Neural progenitor cell (in vitro differentiated cells): Measurements from ENCODE around the gene SH3TC1. TPM values are rescaled to one million over a fixed set of nuclear protein-coding genes. Genes with fewer than 3 reads are reported as not detected.

Source experiments
- DNase-seq: peaks from one replicate; pipeline ENCODE4 v3.0.0-alpha.2; 2016; ENCODE audit warnings: low spot score
- H2AFZ ChIP-seq: fragments of 200-600 bp; sonication (generic); replicated peaks from 2 replicates; pipeline ENCODE4 v1.6.1; 2016; ENCODE audit warnings: antibody characterized with exemption
- H3F3A ChIP-seq: fragments of 200-600 bp; sonication (generic); 2 replicates; pipeline ENCODE4 v1.6.1; 2016; ENCODE audit warnings: antibody characterized with exemption, low read depth
- H3K27ac ChIP-seq: fragments of 200-600 bp; sonication (generic); 2 replicates; pipeline ENCODE4 v1.5.1; 2016; ENCODE audit warnings: mild to moderate bottlenecking
- H3K27me3 ChIP-seq: fragments of 200-600 bp; sonication (generic); 2 replicates; pipeline ENCODE4 v1.6.1; 2016; ENCODE audit warnings: mild to moderate bottlenecking, moderate library complexity
- H3K36me3 ChIP-seq: fragments of 200-600 bp; sonication (generic); 2 replicates; pipeline ENCODE4 v1.5.1; 2016
- H3K4me1 ChIP-seq: fragments of 200-600 bp; sonication (generic); 2 replicates; pipeline ENCODE4 v1.6.1; 2016; ENCODE audit warnings: mixed run types
- H3K4me2 ChIP-seq: fragments of 200-600 bp; sonication (generic); 2 replicates; pipeline ENCODE4 v1.6.1; 2016
- H3K4me3 ChIP-seq: fragments of 200-600 bp; sonication (generic); 2 replicates; pipeline ENCODE4 v1.5.1; 2016
- H3K79me2 ChIP-seq: fragments of 200-600 bp; sonication (generic); 2 replicates; pipeline ENCODE4 v1.6.1; 2016; ENCODE audit warnings: low read depth
- H3K9ac ChIP-seq: fragments of 200-600 bp; sonication (generic); 2 replicates; pipeline ENCODE4 v1.6.1; 2016
- H3K9me3 ChIP-seq: fragments of 200-600 bp; sonication (generic); 2 replicates; pipeline ENCODE4 v1.5.1; 2016; ENCODE audit warnings: low read depth
- H4K20me1 ChIP-seq: fragments of 200-600 bp; sonication (generic); 2 replicates; pipeline ENCODE4 v1.6.1; 2016; ENCODE audit warnings: low read depth
- H3K27ac Mint-ChIP-seq: 3 replicates; pipeline ENCODE4 v1.8.0; 2021; ENCODE audit warnings: mixed read lengths
- H3K27me3 Mint-ChIP-seq: 2 replicates; pipeline ENCODE4 v1.8.0; 2022; ENCODE audit warnings: low read depth, mild to moderate bottlenecking, inconsistent platforms, moderate library complexity, mixed read lengths; ENCODE audit not compliant: insufficient read depth
- H3K36me3 Mint-ChIP-seq: 3 replicates; pipeline ENCODE4 v1.8.0; 2021; ENCODE audit warnings: mixed read lengths
- H3K4me1 Mint-ChIP-seq: 3 replicates; pipeline ENCODE4 v1.8.0; 2021; ENCODE audit warnings: mixed read lengths
- H3K4me3 Mint-ChIP-seq: 3 replicates; pipeline ENCODE4 v1.8.0; 2021; ENCODE audit warnings: mild to moderate bottlenecking, moderate library complexity, mixed read lengths
- H3K9me3 Mint-ChIP-seq: 3 replicates; pipeline ENCODE4 v1.8.0; 2020; ENCODE audit warnings: mixed read lengths
- CTCF ChIP-seq: fragments of 200-600 bp; sonication (generic); IDR thresholded peaks from 2 replicates; pipeline ENCODE4 v1.5.1; 2017; ENCODE audit warnings: antibody characterized with exemption, mild to moderate bottlenecking
- EZH2 ChIP-seq: fragments of 200-600 bp; sonication (generic); IDR thresholded peaks from 2 replicates; pipeline ENCODE4 v1.6.1; 2017; ENCODE audit warnings: antibody characterized with exemption, mild to moderate bottlenecking, moderate library complexity
- EZH2phosphoT487 ChIP-seq: fragments of 200-600 bp; sonication (generic); IDR thresholded peaks from 2 replicates; pipeline ENCODE4 v1.6.1; 2017; ENCODE audit warnings: antibody characterized with exemption
- total RNA-seq: library from RNA; depleted of rRNA; stranded (reverse); fragments of >200 nt; gene quantifications from 2 replicates; pipeline ENCODE4 v1.2.3, GENCODE V29; 2015; ENCODE audit warnings: low replicate concordance

The SH3TC1 gene
- total RNA-seq, 1 donor from 2014 or later: 0.22 TPM

- H3F3A ChIP-seq: no peaks in the 10 kb centered on the region
- no peaks in the 10 kb centered on the region for H3K4me1 Mint-ChIP-seq
- H2AFZ ChIP-seq: no peak overlapping the region
- no peaks in the 10 kb centered on the region for H3K4me1 ChIP-seq
- H3K9me3 Mint-ChIP-seq: peaks cover 5% of the 10 kb centered on the region
- H3K27me3 Mint-ChIP-seq: peaks cover 8% of the 10 kb centered on the region
- no peak overlapping the region for H3K27ac ChIP-seq
- H3K36me3 Mint-ChIP-seq: no peaks in the 10 kb centered on the region
- no peaks in the 10 kb centered on the region for H3K36me3 ChIP-seq
- H3K9me3 ChIP-seq: no peaks in the 10 kb centered on the region
- no peak for DNase-seq
- H3K79me2 ChIP-seq: no peaks in the 10 kb centered on the region
- no peak overlapping the region for H3K4me3 ChIP-seq
- H3K27ac Mint-ChIP-seq: no peak overlapping the region
- H3K9ac ChIP-seq: no peak overlapping the region
- no peaks in the 10 kb centered on the region for H3K27me3 ChIP-seq
- no peak overlapping the region for H3K4me3 Mint-ChIP-seq
- H3K4me2 ChIP-seq: no peak overlapping the region
- no peaks in the 10 kb centered on the region for H4K20me1 ChIP-seq
- TF ChIP-seq CTCF (no peak), EZH2 (no peak), EZH2phosphoT487 (no peak)
Observed at GRCh38 chr4:8289956-8290700, 91.0 kb downstream of the SH3TC1 start.

- H3K9me3 ChIP-seq: no peaks in the 10 kb centered on the region
- H3K4me1 ChIP-seq: no peaks in the 10 kb centered on the region
- Mint-ChIP-seq H3K9me3 (peaks cover 5% of the 10 kb centered on the region), H3K4me1 (no peaks in the 10 kb centered on the region), H3K27ac (no peak overlapping the region), H3K4me3 (no peak overlapping the region), H3K36me3 (no peaks in the 10 kb centered on the region), H3K27me3 (peaks cover 5% of the 10 kb centered on the region)
- no peaks in the 10 kb centered on the region for H4K20me1 ChIP-seq
- H2AFZ ChIP-seq: no peak overlapping the region
- TF ChIP-seq EZH2: no peak
- no peak for TF ChIP-seq CTCF
- TF ChIP-seq EZH2phosphoT487: no peak
- no peak for DNase-seq
- H3K4me2 ChIP-seq: no peak overlapping the region
- no peaks in the 10 kb centered on the region for H3K36me3 ChIP-seq
- no peaks in the 10 kb centered on the region for H3K27me3 ChIP-seq
- no peak overlapping the region for H3K4me3 ChIP-seq
- no peaks in the 10 kb centered on the region for H3F3A ChIP-seq
- H3K9ac ChIP-seq: no peak overlapping the region
- no peaks in the 10 kb centered on the region for H3K79me2 ChIP-seq
- H3K27ac ChIP-seq: no peak overlapping the region
Observed at GRCh38 chr4:8290701-8290970, 91.5 kb downstream of the SH3TC1 start.

Other genes with a start within 250 kb of the SH3TC1 start
- 0.24 and 1.2 TPM in 2 replicates for gene ABLIM2, start 40.5 kb upstream of the SH3TC1 start, total RNA-seq
- 1.6 and 2.3 TPM in 2 replicates for gene HTRA3, start 70.5 kb downstream of the SH3TC1 start, total RNA-seq
- 14.0 and 20.1 TPM in 2 replicates for gene ACOX3, start 241.4 kb downstream of the SH3TC1 start, total RNA-seq
- 19.9 and 24.2 TPM in 2 replicates for gene TRMT44, start 241.5 kb downstream of the SH3TC1 start, total RNA-seq